ENCODE data around the gene PSMB5. TPM values are rescaled to one million over a fixed set of nuclear protein-coding genes. Genes with fewer than 3 reads are reported as not detected.
A peak's percentile ranks its signal among the peaks of the same experiment; 100 is the strongest.

Gene PSMB5
- total RNA-seq, 1 donor from 2014 or later, result 118 TPM

DNA sequence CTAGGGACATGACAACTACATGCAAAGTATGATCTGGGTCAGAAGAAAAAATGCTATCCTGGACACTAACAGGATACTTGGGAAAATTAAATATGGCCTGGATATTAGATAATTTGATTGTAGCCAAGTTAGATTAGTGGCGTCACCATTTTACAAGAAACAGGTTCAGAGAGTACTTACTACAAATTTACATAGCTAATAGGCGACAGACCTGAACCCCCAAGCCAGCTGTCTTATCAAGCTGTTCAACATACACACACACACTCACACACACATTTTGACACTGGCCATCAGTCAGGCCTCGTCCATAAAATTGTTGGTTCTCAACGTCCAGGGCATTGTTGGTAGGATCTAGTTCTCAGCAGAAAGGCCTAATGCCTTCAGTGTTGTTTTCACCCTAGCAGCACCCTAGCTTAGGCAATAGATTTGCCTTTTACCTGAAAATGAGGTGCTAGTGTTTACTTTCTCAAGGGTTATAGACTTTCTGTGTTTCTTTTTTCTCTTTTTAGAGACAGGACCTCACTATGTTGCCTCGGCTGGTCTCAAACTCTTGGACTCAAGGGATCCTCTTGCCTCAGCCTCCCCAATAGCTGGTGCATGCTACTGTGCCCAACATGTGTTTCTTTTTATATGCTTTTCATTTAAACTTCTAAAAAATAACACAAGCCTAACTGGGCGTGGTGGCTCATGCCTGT, 21.5 kb downstream of the PSMB5 start:
- no peaks in the 10 kb centered on the region for H3K36me3 ChIP-seq
- TF ChIP-seq, protein P1, sequence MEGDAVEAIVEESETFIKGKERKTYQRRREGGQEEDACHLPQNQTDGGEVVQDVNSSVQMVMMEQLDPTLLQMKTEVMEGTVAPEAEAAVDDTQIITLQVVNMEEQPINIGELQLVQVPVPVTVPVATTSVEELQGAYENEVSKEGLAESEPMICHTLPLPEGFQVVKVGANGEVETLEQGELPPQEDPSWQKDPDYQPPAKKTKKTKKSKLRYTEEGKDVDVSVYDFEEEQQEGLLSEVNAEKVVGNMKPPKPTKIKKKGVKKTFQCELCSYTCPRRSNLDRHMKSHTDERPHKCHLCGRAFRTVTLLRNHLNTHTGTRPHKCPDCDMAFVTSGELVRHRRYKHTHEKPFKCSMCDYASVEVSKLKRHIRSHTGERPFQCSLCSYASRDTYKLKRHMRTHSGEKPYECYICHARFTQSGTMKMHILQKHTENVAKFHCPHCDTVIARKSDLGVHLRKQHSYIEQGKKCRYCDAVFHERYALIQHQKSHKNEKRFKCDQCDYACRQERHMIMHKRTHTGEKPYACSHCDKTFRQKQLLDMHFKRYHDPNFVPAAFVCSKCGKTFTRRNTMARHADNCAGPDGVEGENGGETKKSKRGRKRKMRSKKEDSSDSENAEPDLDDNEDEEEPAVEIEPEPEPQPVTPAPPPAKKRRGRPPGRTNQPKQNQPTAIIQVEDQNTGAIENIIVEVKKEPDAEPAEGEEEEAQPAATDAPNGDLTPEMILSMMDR (IDR thresholded peaks at IDR 0.05; ENCODE audit: borderline replicate concordance), result no peak
- H3K9me3 ChIP-seq (replicated peaks), result no peaks in the 10 kb centered on the region
- DNase-seq, result no peak
- intact Hi-C loops (cut with micrococcal nuclease), result no loop called here
- H3K27ac ChIP-seq (replicated peaks), result no peak overlapping the region
- no peak overlapping the region for H3K4me3 ChIP-seq
- no peaks in the 10 kb centered on the region for H3K27me3 ChIP-seq (ENCODE audit: low read depth)
- peaks cover 21% of the 10 kb centered on the region for H3K4me1 ChIP-seq

DNA sequence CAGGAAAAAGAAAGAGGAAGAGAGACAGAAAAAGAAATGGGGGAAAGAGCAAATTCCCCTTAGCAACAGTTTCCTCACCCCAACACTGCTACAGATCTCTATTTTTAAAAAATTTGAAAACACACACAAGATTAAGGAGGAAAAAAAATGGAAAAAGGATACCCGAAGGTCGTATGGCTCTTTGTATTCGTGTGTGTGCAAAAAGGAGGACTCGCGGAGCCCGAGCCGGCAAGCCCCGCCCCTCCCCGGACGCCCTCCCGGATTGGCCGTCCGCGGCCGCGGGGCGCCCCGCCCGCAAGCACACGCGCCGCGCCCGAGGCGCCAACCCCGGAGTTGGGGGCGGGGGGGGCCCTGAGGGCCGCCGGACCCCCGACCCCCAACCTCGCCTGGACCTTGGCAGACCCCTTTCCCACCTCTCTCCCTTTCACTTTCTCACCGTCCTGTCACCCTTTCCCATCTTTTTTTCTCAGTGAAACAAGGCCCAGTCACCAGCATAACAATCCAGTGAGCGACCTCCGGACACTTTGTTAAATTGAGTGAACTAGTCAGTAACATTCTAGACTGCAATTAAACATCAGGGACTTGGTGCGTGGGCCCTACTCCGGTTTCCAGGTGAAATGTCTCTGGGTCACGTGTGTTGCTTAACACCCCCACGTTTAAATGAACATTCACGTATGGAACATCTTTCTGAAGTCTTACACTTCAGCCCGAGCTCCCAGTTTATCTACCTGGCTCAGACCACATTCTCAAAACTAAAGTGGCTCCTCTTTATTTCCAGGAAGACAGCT, 24.6 kb downstream of the PSMB5 start, which contains the start of gene C14orf93:
Gene C14orf93 (minus strand): TSS at position 205 of the 788 bp plus-strand sequence. CDS start 11,120 bp downstream, outside the sequence.
- peak within 1 kb of the TSS; percentile 82 for H3K27ac ChIP-seq (replicated peaks)
- H3K27me3 ChIP-seq (ENCODE audit: low read depth), result no peaks in the 10 kb centered on the region
- H3K9me3 ChIP-seq (replicated peaks), result no peaks in the 10 kb centered on the region
- no peaks in the 10 kb centered on the region for H3K36me3 ChIP-seq
- H3K4me3 ChIP-seq, result peak within 1 kb of the TSS; percentile 67
- TF ChIP-seq, protein P1 (IDR thresholded peaks at IDR 0.05; ENCODE audit: borderline replicate concordance), result no peak
- DNase-seq, result peak; percentile 86
- peaks cover 38% of the 10 kb centered on the region for H3K4me1 ChIP-seq
- intact Hi-C loops (cut with micrococcal nuclease), result no loop called here

DNA sequence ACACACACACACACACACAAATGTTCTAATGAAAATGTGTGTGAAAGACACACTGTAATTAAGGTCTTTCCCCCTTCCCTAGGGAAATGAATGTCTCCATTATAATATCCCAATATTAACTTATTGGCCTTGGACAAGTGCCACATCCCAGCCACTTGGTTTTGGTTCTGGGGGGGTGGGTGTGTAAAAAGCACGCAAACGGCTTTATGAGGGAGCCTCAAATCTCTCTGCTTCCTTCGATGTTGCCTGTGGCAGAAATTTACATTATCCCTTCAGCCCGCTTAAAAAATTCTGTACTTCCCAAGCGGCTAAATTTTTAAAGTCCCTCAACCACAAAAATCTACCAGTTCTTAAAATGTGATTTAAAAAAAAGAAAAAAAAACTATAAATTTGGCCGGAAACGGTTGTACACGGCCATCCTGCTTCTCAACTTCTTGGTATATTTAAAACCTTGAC, 25.2 kb downstream of the PSMB5 start:
- DNase-seq, result no peak
- H3K4me3 ChIP-seq, result peak overlapping the region; percentile 67
- H3K4me1 ChIP-seq, result peaks cover 38% of the 10 kb centered on the region
- H3K36me3 ChIP-seq, result no peaks in the 10 kb centered on the region
- no peaks in the 10 kb centered on the region for H3K27me3 ChIP-seq (ENCODE audit: low read depth)
- intact Hi-C loops (cut with micrococcal nuclease), result no loop called here
- peak overlapping the region; percentile 82 for H3K27ac ChIP-seq (replicated peaks)
- TF ChIP-seq, protein P1 (IDR thresholded peaks at IDR 0.05; ENCODE audit: borderline replicate concordance), result no peak
- no peaks in the 10 kb centered on the region for H3K9me3 ChIP-seq (replicated peaks)

DNA sequence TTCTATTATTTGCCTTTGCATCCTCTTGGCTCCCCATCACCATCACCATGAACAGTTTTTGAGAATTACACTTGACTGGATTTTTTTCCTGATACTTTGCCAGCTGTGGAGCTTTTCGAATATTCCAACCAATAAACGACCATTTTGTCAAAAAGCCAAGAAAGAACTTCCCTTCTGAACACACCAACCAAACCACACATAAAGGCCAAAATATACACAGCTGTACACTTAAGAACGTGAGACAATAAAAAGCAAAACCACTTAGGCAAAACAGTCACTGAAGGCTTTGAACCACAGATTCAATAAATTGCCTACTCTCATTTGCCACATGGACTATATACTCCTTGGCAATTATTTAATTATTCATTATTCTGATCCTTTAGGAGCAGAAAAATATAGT, 25.9 kb downstream of the PSMB5 start:
- H3K4me3 ChIP-seq, result no peak overlapping the region
- no peaks in the 10 kb centered on the region for H3K9me3 ChIP-seq (replicated peaks)
- peaks cover 38% of the 10 kb centered on the region for H3K4me1 ChIP-seq
- no peak for DNase-seq
- H3K27me3 ChIP-seq (ENCODE audit: low read depth), result no peaks in the 10 kb centered on the region
- no peaks in the 10 kb centered on the region for H3K36me3 ChIP-seq
- TF ChIP-seq, protein P1 (IDR thresholded peaks at IDR 0.05; ENCODE audit: borderline replicate concordance), result no peak
- intact Hi-C loops (cut with micrococcal nuclease), result no loop called here
- no peak overlapping the region for H3K27ac ChIP-seq (replicated peaks)

DNA sequence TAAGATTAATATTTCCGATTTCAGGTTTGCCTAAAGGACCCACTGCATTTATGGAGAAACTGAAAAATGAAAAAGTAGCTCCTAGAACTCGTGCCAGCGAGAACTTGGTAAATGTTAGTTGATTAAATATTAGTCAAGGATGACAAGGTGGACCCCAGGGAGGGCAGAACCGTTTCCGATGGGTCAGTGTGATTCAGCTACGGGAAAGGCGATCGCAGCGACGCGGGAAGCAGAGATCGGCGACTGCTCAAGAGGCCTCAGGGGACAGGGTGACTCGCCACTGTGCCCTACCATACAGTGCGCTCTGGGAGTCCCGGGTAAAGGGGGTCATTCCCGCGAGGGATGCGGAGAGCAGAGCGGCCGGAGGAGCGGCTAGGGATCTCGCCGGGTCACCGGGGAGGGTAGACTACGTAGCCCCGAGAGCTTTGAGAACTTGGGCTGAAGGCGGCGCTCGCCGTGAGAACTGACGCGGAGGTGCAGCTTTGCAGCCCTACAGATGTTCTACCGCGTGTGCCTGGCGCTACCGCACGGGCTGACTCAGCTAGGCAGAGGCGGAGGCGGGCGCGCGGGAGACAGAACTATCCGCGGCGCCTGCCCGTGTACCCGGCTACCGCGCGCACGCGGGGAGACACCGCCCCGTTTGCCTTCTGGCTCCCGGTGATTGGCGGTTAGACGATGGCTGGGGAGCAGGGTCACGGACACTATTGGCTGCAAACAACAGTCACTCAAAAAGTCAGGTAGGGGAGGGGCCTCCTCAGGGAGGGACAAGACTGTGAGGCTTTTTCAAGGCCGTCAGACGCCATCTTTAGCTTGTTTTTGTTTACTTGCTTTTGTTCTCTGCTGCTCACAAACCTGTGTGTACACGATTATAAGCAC, 27.9 kb downstream of the PSMB5 start:
- TF ChIP-seq, protein P1 (IDR thresholded peaks at IDR 0.05; ENCODE audit: borderline replicate concordance), result peak; percentile 33
- peak; percentile 95 for DNase-seq
- Histone ChIP-seq H3K36me3 (no peaks in the 10 kb centered on the region), H3K4me3 (peak overlapping the region; percentile 87), H3K4me1 (peaks cover 38% of the 10 kb centered on the region), H3K27me3 (ENCODE audit: low read depth) (no peaks in the 10 kb centered on the region), H3K9me3 (replicated peaks) (no peaks in the 10 kb centered on the region), H3K27ac (replicated peaks) (peak overlapping the region; percentile 98)
- intact Hi-C loops (cut with micrococcal nuclease), result no loop called here

All from left ventricle myocardium inferior (tissue), 1 donor.